DND-41 (cell line): ENCODE results near the gene PYGM.

Experiments used
- ATAC-seq: fragments of 200-7000 bp; cut with Tn5 transposase; 3 replicates; pipeline ENCODE4 v1.9.1; 2021; ENCODE audit warnings: low read depth; ENCODE audit not compliant: insufficient read depth
- DNase-seq: peaks from one replicate; pipeline ENCODE4 v3.0.0-alpha.2; 2020
- H2AFZ ChIP-seq: 2 replicates; pipeline ENCODE4 v1.6.0; 2012; ENCODE audit warnings: low read depth, low read length
- H3K27ac ChIP-seq: 2 replicates; pipeline ENCODE4 v1.5.1; 2012; ENCODE audit warnings: low read length, inconsistent platforms
- H3K27me3 ChIP-seq: fragments of 200-600 bp; sonication (generic); 2 replicates; pipeline ENCODE4 v1.6.0; 2012; ENCODE audit warnings: low read length, mild to moderate bottlenecking, inconsistent platforms; ENCODE audit not compliant: insufficient read depth, poor library complexity
- H3K36me3 ChIP-seq: 2 replicates; pipeline ENCODE4 v1.5.1; 2012; ENCODE audit warnings: low read length, inconsistent platforms; ENCODE audit not compliant: insufficient read depth
- H3K4me1 ChIP-seq: 2 replicates; pipeline ENCODE4 v1.5.1; 2012; ENCODE audit warnings: mild to moderate bottlenecking, low read length; ENCODE audit not compliant: insufficient read depth
- H3K4me2 ChIP-seq: 2 replicates; pipeline ENCODE4 v1.6.0; 2012; ENCODE audit warnings: mild to moderate bottlenecking, moderate library complexity, low read length, inconsistent platforms; ENCODE audit not compliant: insufficient read depth
- H3K4me3 ChIP-seq, 2 experiments: fragments of 200-600 bp in 1 of 2; shearing (Covaris generic) in 1 of 2; 2 replicates each; pipeline ENCODE4 v1.5.1; 2012 to 2016; ENCODE audit warnings: inconsistent platforms in 2 of 2, low read length in 2 of 2, mild to moderate bottlenecking in 2 of 2, low read depth in 1 of 2, moderate library complexity in 1 of 2
- H3K79me2 ChIP-seq: 2 replicates; pipeline ENCODE4 v1.6.0; 2012; ENCODE audit warnings: low read length, inconsistent platforms; ENCODE audit not compliant: insufficient read depth
- H3K9ac ChIP-seq: 2 replicates; pipeline ENCODE4 v1.6.0; 2012; ENCODE audit warnings: low read depth, mild to moderate bottlenecking, inconsistent platforms, low read length, moderate library complexity
- H3K9me3 ChIP-seq: 2 replicates; pipeline ENCODE4 v1.5.1; 2012; ENCODE audit warnings: low read length, moderate library complexity, mild to moderate bottlenecking, inconsistent platforms; ENCODE audit not compliant: insufficient read depth, severe bottlenecking
- H4K20me1 ChIP-seq: 2 replicates; pipeline ENCODE4 v1.6.0; 2012; ENCODE audit warnings: low read length; ENCODE audit not compliant: insufficient read depth
- EZH2 ChIP-seq: IDR thresholded peaks from 3 replicates; pipeline ENCODE4 v1.6.1; 2012; ENCODE audit warnings: borderline replicate concordance, low read depth, mild to moderate bottlenecking, moderate library complexity, low read length, inconsistent platforms; ENCODE audit not compliant: severe bottlenecking
- TF ChIP-seq, protein P1 (sequence below): IDR thresholded peaks from 2 replicates; pipeline ENCODE4 v1.5.1; 2012; ENCODE audit warnings: borderline replicate concordance, low read length, moderate library complexity, mild to moderate bottlenecking; ENCODE audit not compliant: poor library complexity, severe bottlenecking; ENCODE audit errors: extremely low read depth

Gene PYGM

DNA sequence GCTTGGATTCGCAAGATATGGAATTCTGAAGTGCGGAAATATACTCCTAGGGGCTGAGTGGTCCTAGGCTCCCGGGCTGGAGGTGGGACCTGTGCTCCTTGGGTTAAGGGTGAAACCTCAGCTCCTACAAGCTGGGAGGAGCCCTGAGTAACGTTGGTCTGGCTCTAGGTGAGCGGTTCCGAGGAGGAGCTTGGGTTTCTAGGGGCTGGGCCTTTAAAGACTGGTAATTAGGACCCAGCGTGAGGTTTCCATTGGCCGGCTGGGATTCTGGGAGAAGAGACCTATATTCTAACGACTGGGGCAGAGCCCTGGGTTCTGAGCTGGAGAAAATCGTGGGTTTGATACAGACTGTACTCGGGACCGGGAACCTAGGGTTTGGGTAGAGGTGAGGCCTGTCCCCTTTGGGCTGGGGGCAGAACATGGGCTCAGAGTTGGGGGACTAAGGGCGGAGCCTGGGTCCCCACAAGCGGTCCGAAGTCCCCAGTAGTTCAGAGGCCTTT is 44.1 kb upstream of the PYGM start:
- peak overlapping the region; percentile 62 for H3K27ac ChIP-seq
- peak; percentile 18 for ATAC-seq
- H3K36me3 ChIP-seq: peaks cover 34% of the 10 kb centered on the region

DNA sequence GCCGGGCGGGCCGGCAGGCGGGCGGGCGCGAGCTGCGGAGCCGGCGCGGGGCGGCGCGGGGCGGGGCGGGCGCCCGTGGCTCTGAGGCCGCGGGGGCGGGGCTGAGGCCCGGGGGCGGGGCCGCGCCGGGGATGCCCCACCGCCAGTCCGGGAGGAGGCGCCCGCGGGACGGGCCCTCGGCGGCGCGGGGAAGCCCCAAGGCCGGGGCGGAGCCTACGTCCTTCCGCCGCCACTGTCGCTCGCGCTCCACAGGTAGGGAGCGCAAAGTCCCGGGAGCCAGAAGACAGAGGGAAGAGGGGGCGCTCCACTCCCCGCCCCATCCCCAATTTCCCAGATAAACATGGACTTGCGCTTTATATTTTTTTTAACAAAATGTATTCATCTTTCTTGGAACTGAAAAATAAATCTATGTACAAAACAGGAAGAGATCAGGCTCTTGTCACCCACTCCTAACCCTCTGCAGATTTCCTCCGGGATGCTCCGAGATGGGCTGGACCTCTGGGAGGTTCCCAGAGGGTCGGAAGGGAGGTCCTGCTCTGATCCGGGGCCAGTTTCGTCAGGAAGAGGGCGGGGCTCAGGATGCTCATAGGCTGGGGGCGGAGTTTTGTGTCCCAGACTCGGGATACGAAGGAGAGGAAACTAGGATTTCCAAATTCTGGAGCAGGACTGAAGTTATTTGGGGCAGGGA is 43.5 kb upstream of the PYGM start, which contains the start of gene MAP4K2:
TSS of gene MAP4K2 (minus strand) at position 57 of the 688 bp plus-strand sequence. CDS start 65 bp downstream, outside the sequence.
- H3K4me1 ChIP-seq: peaks cover 48% of the 10 kb centered on the region
- peak within 1 kb of the TSS; percentile 75 for H3K4me2 ChIP-seq
- no peaks in the 10 kb centered on the region for H3K27me3 ChIP-seq
- DNase-seq: peak; percentile 85
- peak; percentile 90 for ATAC-seq
- H4K20me1 ChIP-seq: 0 out of 2 replicates have a peak, but pooled peaks cover 6% of the 10 kb centered on the region
- peak within 1 kb of the TSS; percentile 68 for H2AFZ ChIP-seq
- H3K27ac ChIP-seq: peak within 1 kb of the TSS; percentile 62
- peaks cover 2% of the 10 kb centered on the region; the same call in 1 of the 2 replicates for H3K79me2 ChIP-seq
- TF ChIP-seq, protein P1, sequence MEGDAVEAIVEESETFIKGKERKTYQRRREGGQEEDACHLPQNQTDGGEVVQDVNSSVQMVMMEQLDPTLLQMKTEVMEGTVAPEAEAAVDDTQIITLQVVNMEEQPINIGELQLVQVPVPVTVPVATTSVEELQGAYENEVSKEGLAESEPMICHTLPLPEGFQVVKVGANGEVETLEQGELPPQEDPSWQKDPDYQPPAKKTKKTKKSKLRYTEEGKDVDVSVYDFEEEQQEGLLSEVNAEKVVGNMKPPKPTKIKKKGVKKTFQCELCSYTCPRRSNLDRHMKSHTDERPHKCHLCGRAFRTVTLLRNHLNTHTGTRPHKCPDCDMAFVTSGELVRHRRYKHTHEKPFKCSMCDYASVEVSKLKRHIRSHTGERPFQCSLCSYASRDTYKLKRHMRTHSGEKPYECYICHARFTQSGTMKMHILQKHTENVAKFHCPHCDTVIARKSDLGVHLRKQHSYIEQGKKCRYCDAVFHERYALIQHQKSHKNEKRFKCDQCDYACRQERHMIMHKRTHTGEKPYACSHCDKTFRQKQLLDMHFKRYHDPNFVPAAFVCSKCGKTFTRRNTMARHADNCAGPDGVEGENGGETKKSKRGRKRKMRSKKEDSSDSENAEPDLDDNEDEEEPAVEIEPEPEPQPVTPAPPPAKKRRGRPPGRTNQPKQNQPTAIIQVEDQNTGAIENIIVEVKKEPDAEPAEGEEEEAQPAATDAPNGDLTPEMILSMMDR: peak; percentile 39
- no peak for TF ChIP-seq EZH2
- no peaks in the 10 kb centered on the region for H3K9me3 ChIP-seq
- H3K36me3 ChIP-seq: peaks cover 34% of the 10 kb centered on the region
- peak within 1 kb of the TSS; percentile 54 for H3K9ac ChIP-seq
- peak within 1 kb of the TSS; percentile 47 to 62 for H3K4me3 ChIP-seq

More for the DNA sequence above, 44.1 kb upstream of the PYGM start:
- Histone ChIP-seq H3K27me3 (no peaks in the 10 kb centered on the region), H3K4me2 (peak overlapping the region; percentile 75), H2AFZ (peak overlapping the region; percentile 62), H3K79me2 (peaks cover 6% of the 10 kb centered on the region; the same call in 1 of the 2 replicates), H3K9ac (peak overlapping the region; percentile 54), H4K20me1 (0 out of 2 replicates have a peak, but pooled peaks cover 6% of the 10 kb centered on the region), H3K9me3 (no peaks in the 10 kb centered on the region), H3K4me1 (peaks cover 54% of the 10 kb centered on the region), H3K4me3 (peak overlapping the region; percentile 47 to 62)
- peak; percentile 19 for DNase-seq
- TF ChIP-seq EZH2: no peak

DNA sequence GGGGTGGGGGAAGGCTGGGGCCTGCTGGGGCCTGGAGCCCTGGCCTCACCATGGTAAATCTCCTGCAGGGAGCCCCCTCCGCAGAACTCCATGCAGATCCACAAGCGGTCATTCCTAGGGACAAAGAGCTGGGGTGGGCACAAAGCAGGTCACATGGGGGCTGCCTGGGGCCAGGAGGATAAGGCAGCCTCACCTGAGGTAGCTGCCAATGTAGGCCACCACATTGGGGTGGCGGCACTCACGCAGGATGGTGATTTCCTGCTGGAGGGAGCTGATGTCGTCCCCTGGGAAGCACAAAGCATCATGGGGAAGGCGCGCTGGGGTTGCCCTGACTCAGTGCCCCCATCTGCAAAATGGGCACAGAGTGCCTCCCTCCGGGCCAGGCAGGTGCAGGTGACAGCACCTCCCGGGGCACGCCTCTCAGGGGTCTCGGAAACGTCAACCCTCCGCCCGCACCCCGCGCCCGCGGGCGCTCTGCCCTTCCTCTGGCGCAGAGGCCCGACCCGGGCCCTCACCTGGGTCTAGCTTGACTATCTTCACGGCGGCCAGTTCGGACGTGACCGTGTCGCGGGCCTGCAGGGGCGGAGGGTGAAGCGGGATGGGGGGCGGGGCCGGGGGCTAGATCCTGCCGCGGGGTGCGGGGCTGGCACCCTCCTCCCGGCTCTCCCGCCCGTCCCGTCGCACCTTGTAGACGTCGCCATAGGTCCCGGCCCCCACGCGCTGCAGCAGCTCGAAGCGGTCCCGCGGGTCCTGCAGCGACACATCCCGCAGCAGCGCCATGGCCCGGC is 42.8 kb upstream of the PYGM start:
- no peak for ATAC-seq
- H3K27me3 ChIP-seq: no peaks in the 10 kb centered on the region
- peak; percentile 17 for DNase-seq
- peak overlapping the region; percentile 18 to 62; a peak in 3 of 4 replicates for H3K4me3 ChIP-seq
- H3K9ac ChIP-seq: peak overlapping the region; percentile 54
- H3K9me3 ChIP-seq: no peaks in the 10 kb centered on the region
- H3K4me1 ChIP-seq: peaks cover 41% of the 10 kb centered on the region
- H3K79me2 ChIP-seq: no peaks in the 10 kb centered on the region
- 0 out of 2 replicates have a peak, but pooled peaks cover 6% of the 10 kb centered on the region for H4K20me1 ChIP-seq
- peak overlapping the region; percentile 75 for H3K4me2 ChIP-seq
- H2AFZ ChIP-seq: peak overlapping the region; percentile 68
- H3K36me3 ChIP-seq: peaks cover 28% of the 10 kb centered on the region
- H3K27ac ChIP-seq: 0 out of 2 replicates have a peak overlapping the region, but pooled peaks have one; percentile 30
- TF ChIP-seq, protein P1: no peak
- no peak for TF ChIP-seq EZH2
